ENCODE results near the gene ANTXR1. TPM values are rescaled to one million over a fixed set of nuclear protein-coding genes. Genes with fewer than 3 reads are reported as not detected.

ANTXR1 gene
- total and polyA plus RNA-seq, 2 of the 8 experiments (the other 6 are each of a cell fraction or from before 2014, with no cell fraction given) = 15.8 to 44.3 TPM

DNA sequence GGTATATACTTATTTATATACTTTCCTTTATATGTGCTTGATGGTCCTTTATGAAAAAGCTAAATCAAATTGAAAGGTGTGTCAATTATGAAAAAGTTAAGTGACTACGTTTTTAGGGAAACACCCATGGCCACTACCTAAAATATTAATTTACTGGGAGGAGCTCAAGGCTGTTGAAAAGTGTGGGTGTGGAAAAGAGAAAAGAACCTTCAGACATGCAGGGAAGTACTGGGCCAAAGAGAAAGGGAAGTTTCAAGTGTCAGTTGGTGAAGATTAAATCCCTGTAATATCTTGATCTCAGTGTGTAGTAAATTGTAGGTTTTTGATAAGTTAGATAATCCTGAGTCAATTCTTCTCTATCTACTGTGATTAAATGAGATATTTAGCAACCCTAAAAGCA, 44.8 kb upstream of the ANTXR1 start:
- FAIRE-seq (no peak), DNase-seq (ENCODE audit: low read depth in 1 of 2, low spot score in 2 of 2) (no peak)
- Histone ChIP-seq H3K23me2 (ENCODE audit: low read depth, low read length) (no peaks in the 10 kb centered on the region), H3K9ac (replicated peaks in 1 of 4; ENCODE audit: extremely low read depth in 1 of 4, low read depth in 3 of 4, low read length in 3 of 4) (no peak overlapping the region), H2BK5ac (ENCODE audit: low read depth, low read length) (no peak overlapping the region), H3K27ac (ENCODE audit: low read depth, low read length) (no peak overlapping the region), H3K79me2 (ENCODE audit: control insufficient read depth in 1 of 2, insufficient read depth in 2 of 2, low read length in 2 of 2) (no peaks in the 10 kb centered on the region), H2AK5ac (ENCODE audit: low read depth, low read length) (no peak overlapping the region), H3K4me1 (replicated peaks in 1 of 4; ENCODE audit: control insufficient read depth in 3 of 4, insufficient read depth in 4 of 4, low read length in 3 of 4) (no peaks in the 10 kb centered on the region), H3K56ac (replicated peaks; ENCODE audit: insufficient read length, low read depth, low read length) (no peak overlapping the region), H2BK15ac (ENCODE audit: low read length) (no peak overlapping the region), H2AFZ (ENCODE audit: low read length) (no peak overlapping the region), H3K4me2 (ENCODE audit: insufficient read depth in 1 of 2, low read depth in 2 of 2, low read length in 2 of 2) (no peak overlapping the region), H4K91ac (replicated peaks; ENCODE audit: insufficient read length, low read length) (no peak overlapping the region), H3K18ac (ENCODE audit: extremely low read depth, low read length) (no peak overlapping the region), H3K79me1 (ENCODE audit: low read depth, low read length) (no peaks in the 10 kb centered on the region), H3K23ac (ENCODE audit: insufficient read length) (no peak overlapping the region), H4K8ac (ENCODE audit: extremely low read depth, insufficient read depth, low read length) (no peak overlapping the region), H3K36me3 (ENCODE audit: control insufficient read depth in 2 of 4, insufficient read depth in 4 of 4, low read length in 3 of 4) (no peaks in the 10 kb centered on the region), H3K27me3 (replicated peaks in 1 of 4; ENCODE audit: control insufficient read depth in 3 of 4, extremely low read depth in 1 of 4, insufficient read depth in 3 of 4, low read length in 3 of 4) (no peaks in the 10 kb centered on the region), H3K4ac (replicated peaks; ENCODE audit: insufficient read length, low read depth, low read length) (no peak overlapping the region), H4K20me1 (replicated peaks in 1 of 2; ENCODE audit: control insufficient read depth in 1 of 2, insufficient read depth in 2 of 2, low read length in 2 of 2) (no peaks in the 10 kb centered on the region), H4K5ac (ENCODE audit: insufficient read length, low read depth, low read length) (no peak overlapping the region), H3K4me3 (ENCODE audit: extremely low read depth in 1 of 4, insufficient read depth in 2 of 4, low read depth in 3 of 4, low read length in 4 of 4) (no peak overlapping the region), H3K14ac (ENCODE audit: insufficient read length) (no peak overlapping the region), H2BK12ac (ENCODE audit: low read depth, low read length) (no peak overlapping the region), H2BK120ac (replicated peaks; ENCODE audit: low read depth, low read length) (no peak overlapping the region), H2BK20ac (ENCODE audit: low read length) (no peak overlapping the region), H3K9me3 (ENCODE audit: insufficient read depth in 2 of 2, low read depth in 1 of 2, low read length in 1 of 2) (no peaks in the 10 kb centered on the region)
- WGBS, 2 experiments (ENCODE audit: extremely low coverage in 1 of 2, insufficient coverage in 1 of 2, insufficient read length in 1 of 2, insufficient replicate concordance in 2 of 2, low coverage in 1 of 2, low lambda C conversion rate in 2 of 2, missing lambda C conversion rate in 1 of 2) = 85% methylated on average over 1 of the region's 1 CpG; no CpG with 5 or more reads in 1 of the 2 experiments
- ChIA-PET POLR2A (ENCODE audit: partially characterized antibody) (no interaction called here), CTCF (ENCODE audit: partially characterized antibody) (interaction anchor here (1.3 kb wide), 1 partner anchor 24 kb away, joined by 4 read pairs; no protein-coding TSS in a partner anchor)
- TF ChIP-seq BRCA1 (IDR thresholded peaks at IDR 0.05; ENCODE audit: low read depth, low read length) (no peak), POLR2AphosphoS5 (IDR thresholded peaks at IDR 0.05; ENCODE audit: low read depth, low read length) (no peak), NANOG (IDR thresholded peaks at IDR 0.05; ENCODE audit: insufficient read depth, low read depth, low read length, poor library complexity, severe bottlenecking) (no peak), SP1 (IDR thresholded peaks at IDR 0.05; ENCODE audit: low read depth, low read length) (no peak), RAD21 (IDR thresholded peaks at IDR 0.05 in 1 of 2, conservative IDR thresholded peaks at IDR 0.05 in 1 of 2; ENCODE audit: low read depth in 2 of 2, low read length in 2 of 2) (no peak), GABPA (IDR thresholded peaks at IDR 0.05; ENCODE audit: borderline replicate concordance, insufficient read depth, low read length) (no peak), SRF (IDR thresholded peaks at IDR 0.05; ENCODE audit: low read depth, low read length) (no peak), SUZ12 (IDR thresholded peaks at IDR 0.05; ENCODE audit: low read length) (no peak), TBP (IDR thresholded peaks at IDR 0.05; ENCODE audit: low read depth, low read length) (no peak), KDM4A (IDR thresholded peaks at IDR 0.05; ENCODE audit: low read depth, low read length, severe bottlenecking) (no peak), NRF1 (IDR thresholded peaks at IDR 0.05; ENCODE audit: low read depth, low read length) (no peak), JUN (IDR thresholded peaks at IDR 0.05; ENCODE audit: low read depth, low read length) (no peak)
- TF ChIP-seq, protein P1, sequence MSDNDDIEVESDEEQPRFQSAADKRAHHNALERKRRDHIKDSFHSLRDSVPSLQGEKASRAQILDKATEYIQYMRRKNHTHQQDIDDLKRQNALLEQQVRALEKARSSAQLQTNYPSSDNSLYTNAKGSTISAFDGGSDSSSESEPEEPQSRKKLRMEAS (IDR thresholded peaks at IDR 0.05) = no peak
- TF ChIP-seq, protein P2, sequence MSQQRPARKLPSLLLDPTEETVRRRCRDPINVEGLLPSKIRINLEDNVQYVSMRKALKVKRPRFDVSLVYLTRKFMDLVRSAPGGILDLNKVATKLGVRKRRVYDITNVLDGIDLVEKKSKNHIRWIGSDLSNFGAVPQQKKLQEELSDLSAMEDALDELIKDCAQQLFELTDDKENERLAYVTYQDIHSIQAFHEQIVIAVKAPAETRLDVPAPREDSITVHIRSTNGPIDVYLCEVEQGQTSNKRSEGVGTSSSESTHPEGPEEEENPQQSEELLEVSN (IDR thresholded peaks at IDR 0.05) = no peak

Data from H1 (cell line).